BE2C (cell line): Measurements from ENCODE around the gene CNTD1.

Source experiments
- DNase-seq: peaks from one replicate; pipeline ENCODE4 v3.0.0-alpha.2; 2020
- H3K27me3 ChIP-seq: fragments of 250-450 bp; sonication (Bioruptor Pico); 2 replicates; pipeline ENCODE4 v1.5.1; 2020; ENCODE audit warnings: mild to moderate bottlenecking
- H3K36me3 ChIP-seq: fragments of 250-450 bp; sonication (Bioruptor Pico); 2 replicates; pipeline ENCODE4 v1.5.1; 2020; ENCODE audit warnings: mild to moderate bottlenecking
- H3K4me1 ChIP-seq: fragments of 250-450 bp; sonication (Bioruptor Pico); 2 replicates; pipeline ENCODE4 v1.5.1; 2020
- H3K4me3 ChIP-seq: 2 replicates; pipeline ENCODE4 v1.5.1; 2011; ENCODE audit warnings: low read depth, low read length
- H3K9me3 ChIP-seq: fragments of 250-450 bp; sonication (Bioruptor Pico); 2 replicates; pipeline ENCODE4 v1.5.1; 2020
- TF ChIP-seq, protein P1 (sequence below): IDR thresholded peaks from 2 replicates; pipeline ENCODE4 v1.5.1; 2012; ENCODE audit warnings: mild to moderate bottlenecking, low read depth, low read length

Gene CNTD1

DNA sequence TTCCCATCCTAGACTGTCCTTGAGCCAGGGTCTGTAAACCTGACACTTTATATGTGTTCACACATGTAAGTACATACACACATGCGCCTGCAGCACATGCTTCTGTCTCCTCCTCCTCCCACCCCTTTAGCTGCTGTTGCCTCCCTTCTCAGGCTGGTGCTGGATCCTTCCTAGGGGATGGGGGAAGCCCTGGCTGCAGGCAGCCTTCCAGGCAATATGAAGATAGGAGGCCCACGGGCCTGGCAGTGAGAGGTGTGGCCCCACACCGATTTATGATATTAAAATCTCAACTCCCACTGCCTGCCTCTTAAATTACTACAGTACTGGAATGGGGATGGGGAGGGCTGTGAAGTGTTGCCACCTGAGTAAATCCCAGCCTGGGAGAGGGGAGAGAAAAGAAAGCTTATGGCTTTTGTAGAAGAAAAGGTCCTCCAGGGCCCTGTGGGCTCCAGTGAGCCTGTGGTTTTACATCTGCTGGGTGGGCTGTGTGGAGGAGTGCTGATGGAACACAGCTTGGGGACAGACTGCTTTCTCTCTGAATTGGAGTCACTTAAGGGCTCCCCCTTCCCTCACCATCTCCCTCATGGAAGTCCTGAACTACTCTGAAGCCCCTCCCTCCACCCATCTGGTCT lies 19.2 kb upstream of the CNTD1 start:
- H3K4me3 ChIP-seq = no peak overlapping the region
- peaks cover 39% of the 10 kb centered on the region for H3K27me3 ChIP-seq
- no peak for DNase-seq
- no peaks in the 10 kb centered on the region for H3K4me1 ChIP-seq
- TF ChIP-seq, protein P1, sequence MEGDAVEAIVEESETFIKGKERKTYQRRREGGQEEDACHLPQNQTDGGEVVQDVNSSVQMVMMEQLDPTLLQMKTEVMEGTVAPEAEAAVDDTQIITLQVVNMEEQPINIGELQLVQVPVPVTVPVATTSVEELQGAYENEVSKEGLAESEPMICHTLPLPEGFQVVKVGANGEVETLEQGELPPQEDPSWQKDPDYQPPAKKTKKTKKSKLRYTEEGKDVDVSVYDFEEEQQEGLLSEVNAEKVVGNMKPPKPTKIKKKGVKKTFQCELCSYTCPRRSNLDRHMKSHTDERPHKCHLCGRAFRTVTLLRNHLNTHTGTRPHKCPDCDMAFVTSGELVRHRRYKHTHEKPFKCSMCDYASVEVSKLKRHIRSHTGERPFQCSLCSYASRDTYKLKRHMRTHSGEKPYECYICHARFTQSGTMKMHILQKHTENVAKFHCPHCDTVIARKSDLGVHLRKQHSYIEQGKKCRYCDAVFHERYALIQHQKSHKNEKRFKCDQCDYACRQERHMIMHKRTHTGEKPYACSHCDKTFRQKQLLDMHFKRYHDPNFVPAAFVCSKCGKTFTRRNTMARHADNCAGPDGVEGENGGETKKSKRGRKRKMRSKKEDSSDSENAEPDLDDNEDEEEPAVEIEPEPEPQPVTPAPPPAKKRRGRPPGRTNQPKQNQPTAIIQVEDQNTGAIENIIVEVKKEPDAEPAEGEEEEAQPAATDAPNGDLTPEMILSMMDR = no peak
- H3K9me3 ChIP-seq = no peaks in the 10 kb centered on the region
- peaks cover 23% of the 10 kb centered on the region for H3K36me3 ChIP-seq

DNA sequence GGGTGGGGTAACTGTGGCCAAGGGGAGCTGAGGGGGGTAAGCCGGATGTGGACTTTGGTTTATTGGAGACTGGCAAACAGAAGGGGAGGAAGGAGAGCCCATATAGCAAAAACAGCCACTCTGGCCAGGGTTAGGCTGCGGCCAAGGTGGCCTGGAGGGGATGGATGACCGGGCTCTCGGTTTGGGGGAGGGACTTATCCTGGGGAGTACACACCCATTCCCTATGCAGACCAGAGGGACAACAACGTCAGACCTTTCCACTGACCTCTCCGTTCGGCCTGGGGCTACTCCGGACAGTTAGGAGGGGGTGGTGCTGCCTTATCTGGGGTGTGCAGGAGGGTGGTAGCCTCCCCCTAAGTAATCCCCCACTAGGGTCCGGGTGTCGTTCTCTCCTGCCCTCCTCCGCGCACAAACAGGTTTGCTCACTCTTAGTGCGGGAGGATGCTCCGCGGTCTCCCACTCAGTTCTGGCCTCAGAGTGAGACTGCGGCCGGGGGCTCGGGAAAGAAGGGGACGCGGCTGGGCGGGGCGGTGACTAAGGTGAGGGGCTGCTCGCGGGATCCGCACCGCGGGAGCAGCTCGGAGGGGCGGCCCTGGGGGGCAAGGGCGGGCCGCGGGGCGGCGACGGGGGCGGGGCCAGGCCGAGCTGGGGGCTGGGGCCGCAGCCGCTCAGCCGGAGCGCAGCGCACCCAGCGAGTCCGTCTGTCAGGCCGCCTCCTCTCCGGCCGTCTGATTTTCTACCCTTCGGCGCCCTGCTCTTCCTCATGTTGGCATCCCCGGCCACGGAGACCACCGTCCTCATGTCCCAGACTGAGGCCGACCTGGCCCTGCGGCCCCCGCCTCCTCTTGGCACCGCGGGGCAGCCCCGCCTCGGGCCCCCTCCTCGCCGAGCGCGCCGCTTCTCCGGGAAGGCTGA lies 18.5 kb upstream of the CNTD1 start, which contains the start of gene WNK4:
Gene WNK4, plus strand, starts transcription at position 675 of the 915 bp plus-strand sequence. Its CDS starts 89 bp downstream, at position 764.
- Histone ChIP-seq H3K27me3 (peaks cover 47% of the 10 kb centered on the region), H3K9me3 (no peaks in the 10 kb centered on the region; the same call in 1 of the 2 replicates), H3K36me3 (peaks cover 20% of the 10 kb centered on the region), H3K4me3 (peak within 1 kb of the TSS; percentile 45), H3K4me1 (no peaks in the 10 kb centered on the region)
- TF ChIP-seq, protein P1 = no peak
- DNase-seq = peak; percentile 36

DNA sequence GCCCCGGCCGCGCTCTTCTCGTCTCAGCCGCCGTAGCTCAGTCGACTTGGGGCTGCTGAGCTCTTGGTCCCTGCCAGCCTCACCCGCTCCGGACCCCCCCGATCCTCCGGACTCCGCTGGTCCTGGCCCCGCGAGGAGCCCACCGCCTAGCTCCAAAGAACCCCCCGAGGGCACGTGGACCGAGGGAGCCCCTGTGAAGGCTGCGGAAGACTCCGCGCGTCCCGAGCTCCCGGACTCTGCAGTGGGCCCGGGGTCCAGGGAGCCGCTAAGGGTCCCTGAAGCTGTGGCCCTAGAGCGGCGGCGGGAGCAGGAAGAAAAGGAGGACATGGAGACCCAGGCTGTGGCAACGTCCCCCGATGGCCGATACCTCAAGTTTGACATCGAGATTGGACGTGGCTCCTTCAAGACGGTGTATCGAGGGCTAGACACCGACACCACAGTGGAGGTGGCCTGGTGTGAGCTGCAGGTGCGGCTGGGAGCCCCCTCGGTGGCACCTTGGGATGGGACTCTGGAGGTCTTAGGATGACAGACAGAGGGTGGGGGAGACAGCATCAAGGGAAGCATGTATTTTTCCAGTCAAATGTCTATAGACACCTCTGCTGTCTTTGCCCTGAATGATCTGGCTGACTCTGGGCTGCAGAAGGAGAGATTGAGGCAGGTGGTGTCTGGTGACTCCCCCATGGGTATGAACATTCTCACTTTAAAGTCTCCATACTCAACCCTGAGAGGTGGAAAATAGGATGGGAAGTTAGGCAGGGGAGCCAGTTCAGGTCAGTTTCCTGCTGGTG lies 17.6 kb upstream of the CNTD1 start:
- Histone ChIP-seq H3K9me3 (peaks cover 4% of the 10 kb centered on the region), H3K4me3 (peak overlapping the region; percentile 45), H3K27me3 (peaks cover 56% of the 10 kb centered on the region), H3K36me3 (peaks cover 12% of the 10 kb centered on the region), H3K4me1 (no peaks in the 10 kb centered on the region)
- TF ChIP-seq, protein P1 = no peak
- DNase-seq = no peak

DNA sequence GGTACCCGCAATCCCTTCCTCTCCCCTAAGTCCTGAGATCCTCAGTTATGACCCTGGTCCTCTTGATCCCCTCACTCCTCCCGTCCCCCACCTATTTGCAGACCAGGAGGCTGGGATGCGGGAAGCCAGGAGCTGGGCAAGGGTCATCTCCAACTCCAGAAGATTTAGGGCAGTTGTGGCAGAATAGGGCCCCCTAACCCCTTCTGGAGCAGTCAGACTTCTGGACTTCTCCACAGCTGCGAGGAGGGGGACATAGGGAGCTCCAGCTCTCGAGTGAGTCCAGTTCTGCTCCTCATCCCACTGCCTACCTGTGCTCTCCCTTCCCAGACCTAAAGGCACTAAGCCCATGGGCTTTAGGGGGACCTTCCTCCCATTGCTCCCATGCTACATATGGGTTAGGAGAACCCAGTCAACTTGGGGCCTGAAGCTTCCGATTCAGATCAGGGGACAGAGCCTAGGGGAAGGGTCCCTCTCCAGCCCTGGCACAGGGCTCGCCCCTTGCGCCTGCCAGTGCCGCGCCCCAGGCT lies 17.0 kb upstream of the CNTD1 start:
- no peaks in the 10 kb centered on the region for H3K4me1 ChIP-seq
- H3K4me3 ChIP-seq = no peak overlapping the region
- H3K27me3 ChIP-seq = peaks cover 62% of the 10 kb centered on the region
- no peak for DNase-seq
- peaks cover 4% of the 10 kb centered on the region for H3K9me3 ChIP-seq
- TF ChIP-seq, protein P1 = no peak
- peaks cover 8% of the 10 kb centered on the region for H3K36me3 ChIP-seq

DNA sequence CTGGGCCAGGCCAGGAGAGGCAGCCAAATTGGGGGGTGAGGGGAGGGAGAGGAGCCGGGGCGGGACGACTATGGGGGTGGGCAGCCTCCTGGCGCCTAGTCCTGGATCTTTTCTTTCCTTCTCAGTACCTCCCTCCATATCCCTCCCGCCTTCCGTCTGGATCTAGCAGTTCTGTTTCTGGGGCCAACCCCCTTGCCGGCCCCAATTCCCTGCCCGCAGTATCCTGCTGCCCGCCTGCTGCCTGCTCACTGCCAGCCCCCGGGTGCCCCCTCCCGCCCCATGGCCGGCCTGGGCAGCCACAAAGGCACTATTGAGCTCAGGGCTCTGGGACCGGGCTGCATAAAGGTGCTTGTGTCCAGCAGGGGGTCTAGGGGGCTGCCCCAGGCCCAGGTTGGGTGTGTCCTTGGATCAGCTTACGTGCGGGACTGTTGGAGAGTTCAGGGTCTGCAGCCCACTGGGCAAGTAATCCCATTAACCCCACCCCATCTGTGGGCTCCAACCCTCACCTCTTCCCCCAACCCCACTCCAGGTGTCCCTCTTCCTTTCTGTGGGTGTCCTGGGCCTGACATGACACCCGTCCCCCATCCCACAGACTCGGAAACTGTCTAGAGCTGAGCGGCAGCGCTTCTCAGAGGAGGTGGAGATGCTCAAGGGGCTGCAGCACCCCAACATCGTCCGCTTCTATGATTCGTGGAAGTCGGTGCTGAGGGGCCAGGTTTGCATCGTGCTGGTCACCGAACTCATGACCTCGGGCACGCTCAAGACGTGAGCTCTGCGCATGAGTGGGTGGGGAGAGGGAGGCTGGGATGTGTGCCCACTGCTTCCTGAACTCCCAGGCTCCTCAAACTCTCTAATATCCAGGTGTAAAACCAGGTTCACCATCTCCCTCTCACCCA lies 16.2 kb upstream of the CNTD1 start:
- Histone ChIP-seq H3K4me1 (no peaks in the 10 kb centered on the region), H3K4me3 (no peak overlapping the region), H3K9me3 (peaks cover 4% of the 10 kb centered on the region), H3K36me3 (peaks cover 5% of the 10 kb centered on the region; the same call in 1 of the 2 replicates), H3K27me3 (peaks cover 69% of the 10 kb centered on the region)
- no peak for DNase-seq
- TF ChIP-seq, protein P1 = no peak
